ENCODE measurements around the gene B4GALT2. TPM values are rescaled to one million over a fixed set of nuclear protein-coding genes. Genes with fewer than 3 reads are reported as not detected.

Gene B4GALT2
- total and polyA plus RNA-seq, 2 of the 8 experiments (the other 6 are each of a cell fraction or from before 2014, with no cell fraction given): 56.5 to 121 TPM

DNA sequence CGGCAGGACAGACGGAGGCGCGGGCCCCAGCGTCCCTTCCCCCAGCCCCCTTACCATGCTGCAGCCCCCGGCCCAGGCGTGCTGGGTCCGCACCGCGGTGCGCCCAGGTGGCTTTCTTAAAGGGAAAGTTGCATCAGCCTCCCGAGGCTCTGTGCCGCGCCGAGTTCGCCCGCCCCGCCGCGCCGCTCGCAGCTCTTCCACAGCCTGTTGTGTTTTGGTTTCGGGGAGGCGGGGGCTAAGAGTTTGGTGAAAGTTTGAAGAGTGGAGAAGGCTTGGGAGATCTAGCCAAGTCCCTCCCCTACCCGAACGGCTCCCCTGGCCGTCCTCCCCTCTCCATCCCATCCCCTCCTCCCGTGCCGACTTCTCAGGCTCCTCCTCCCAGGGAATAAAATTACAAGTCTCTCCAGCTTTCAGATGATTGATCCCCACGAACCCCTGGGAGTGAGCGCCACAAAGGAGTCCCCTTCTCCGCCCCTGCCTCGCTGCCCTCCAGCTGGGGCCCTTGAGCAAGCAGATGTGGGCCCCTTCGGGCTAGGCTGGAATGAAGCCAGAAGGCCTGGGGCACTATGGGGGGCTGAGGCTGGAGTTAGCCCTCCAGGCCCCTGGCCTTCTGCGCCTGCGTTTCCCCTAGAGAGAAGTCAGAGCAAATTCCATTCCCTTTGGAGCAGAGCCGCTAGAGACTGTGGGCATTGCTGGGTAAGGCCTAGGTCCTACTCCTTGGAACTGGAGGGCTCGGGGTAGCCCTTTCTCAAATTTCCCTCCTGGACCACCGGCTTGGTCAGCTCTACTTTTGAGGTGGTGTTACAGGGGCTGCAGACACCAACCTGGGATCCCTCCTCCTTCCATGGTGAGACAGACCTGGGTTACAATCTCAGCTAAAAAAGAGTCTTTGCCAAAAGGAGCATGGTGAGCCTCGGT, 52.5 kb downstream of the B4GALT2 start, which contains the start of gene SLC6A9 (continued):
- TF ChIP-seq CTBP2 (IDR thresholded peaks at IDR 0.05; ENCODE audit: borderline replicate concordance, insufficient read depth, insufficient read length, low read length) (no peak), CREB1 (IDR thresholded peaks at IDR 0.05) (no peak), PHF8 (conservative IDR thresholded peaks at IDR 0.05; ENCODE audit: low read depth, low read length) (peak; percentile 53; the same call in 1 of the 2 replicates), POLR2A (IDR thresholded peaks at IDR 0.05; ENCODE audit: control extremely low read depth in 1 of 2, low read depth in 2 of 2, low read length in 2 of 2) (peak; percentile 0 to 74), JUND (IDR thresholded peaks at IDR 0.05; ENCODE audit: low read length) (no peak), POLR2AphosphoS5 (IDR thresholded peaks at IDR 0.05; ENCODE audit: low read depth, low read length) (peak; percentile 45; the same call in 1 of the 2 replicates), RXRA (IDR thresholded peaks at IDR 0.05; ENCODE audit: insufficient read depth, low read depth, low read length) (no peak), TBP (IDR thresholded peaks at IDR 0.05; ENCODE audit: low read depth, low read length) (peak; percentile 19; the same call in 1 of the 2 replicates), ASH2L (IDR thresholded peaks at IDR 0.05; ENCODE audit: low read length) (no peak), SIX5 (IDR thresholded peaks at IDR 0.05; ENCODE audit: low read depth, low read length) (no peak), CEBPB (IDR thresholded peaks at IDR 0.05; ENCODE audit: low read depth, low read length) (peak; percentile 76), KDM1A (IDR thresholded peaks at IDR 0.05; ENCODE audit: borderline replicate concordance, low read length) (no peak), TAF1 (IDR thresholded peaks at IDR 0.05; ENCODE audit: low read depth, low read length) (peak; percentile 60; the same call in 1 of the 2 replicates)
- TF ChIP-seq, protein P1, sequence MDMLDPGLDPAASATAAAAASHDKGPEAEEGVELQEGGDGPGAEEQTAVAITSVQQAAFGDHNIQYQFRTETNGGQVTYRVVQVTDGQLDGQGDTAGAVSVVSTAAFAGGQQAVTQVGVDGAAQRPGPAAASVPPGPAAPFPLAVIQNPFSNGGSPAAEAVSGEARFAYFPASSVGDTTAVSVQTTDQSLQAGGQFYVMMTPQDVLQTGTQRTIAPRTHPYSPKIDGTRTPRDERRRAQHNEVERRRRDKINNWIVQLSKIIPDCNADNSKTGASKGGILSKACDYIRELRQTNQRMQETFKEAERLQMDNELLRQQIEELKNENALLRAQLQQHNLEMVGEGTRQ (IDR thresholded peaks at IDR 0.05; ENCODE audit: low read length): no peak
- TF ChIP-seq, protein P2, sequence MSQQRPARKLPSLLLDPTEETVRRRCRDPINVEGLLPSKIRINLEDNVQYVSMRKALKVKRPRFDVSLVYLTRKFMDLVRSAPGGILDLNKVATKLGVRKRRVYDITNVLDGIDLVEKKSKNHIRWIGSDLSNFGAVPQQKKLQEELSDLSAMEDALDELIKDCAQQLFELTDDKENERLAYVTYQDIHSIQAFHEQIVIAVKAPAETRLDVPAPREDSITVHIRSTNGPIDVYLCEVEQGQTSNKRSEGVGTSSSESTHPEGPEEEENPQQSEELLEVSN (IDR thresholded peaks at IDR 0.05): no peak
- TF ChIP-seq, protein P3, sequence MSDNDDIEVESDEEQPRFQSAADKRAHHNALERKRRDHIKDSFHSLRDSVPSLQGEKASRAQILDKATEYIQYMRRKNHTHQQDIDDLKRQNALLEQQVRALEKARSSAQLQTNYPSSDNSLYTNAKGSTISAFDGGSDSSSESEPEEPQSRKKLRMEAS (IDR thresholded peaks at IDR 0.05): peak; percentile 77
- TF ChIP-seq, protein P4, sequence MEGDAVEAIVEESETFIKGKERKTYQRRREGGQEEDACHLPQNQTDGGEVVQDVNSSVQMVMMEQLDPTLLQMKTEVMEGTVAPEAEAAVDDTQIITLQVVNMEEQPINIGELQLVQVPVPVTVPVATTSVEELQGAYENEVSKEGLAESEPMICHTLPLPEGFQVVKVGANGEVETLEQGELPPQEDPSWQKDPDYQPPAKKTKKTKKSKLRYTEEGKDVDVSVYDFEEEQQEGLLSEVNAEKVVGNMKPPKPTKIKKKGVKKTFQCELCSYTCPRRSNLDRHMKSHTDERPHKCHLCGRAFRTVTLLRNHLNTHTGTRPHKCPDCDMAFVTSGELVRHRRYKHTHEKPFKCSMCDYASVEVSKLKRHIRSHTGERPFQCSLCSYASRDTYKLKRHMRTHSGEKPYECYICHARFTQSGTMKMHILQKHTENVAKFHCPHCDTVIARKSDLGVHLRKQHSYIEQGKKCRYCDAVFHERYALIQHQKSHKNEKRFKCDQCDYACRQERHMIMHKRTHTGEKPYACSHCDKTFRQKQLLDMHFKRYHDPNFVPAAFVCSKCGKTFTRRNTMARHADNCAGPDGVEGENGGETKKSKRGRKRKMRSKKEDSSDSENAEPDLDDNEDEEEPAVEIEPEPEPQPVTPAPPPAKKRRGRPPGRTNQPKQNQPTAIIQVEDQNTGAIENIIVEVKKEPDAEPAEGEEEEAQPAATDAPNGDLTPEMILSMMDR (IDR thresholded peaks at IDR 0.05; ENCODE audit: control extremely low read depth in 1 of 3, insufficient read depth in 1 of 3, low read depth in 1 of 3, low read length in 3 of 3): no peak
- TF ChIP-seq, protein P5, sequence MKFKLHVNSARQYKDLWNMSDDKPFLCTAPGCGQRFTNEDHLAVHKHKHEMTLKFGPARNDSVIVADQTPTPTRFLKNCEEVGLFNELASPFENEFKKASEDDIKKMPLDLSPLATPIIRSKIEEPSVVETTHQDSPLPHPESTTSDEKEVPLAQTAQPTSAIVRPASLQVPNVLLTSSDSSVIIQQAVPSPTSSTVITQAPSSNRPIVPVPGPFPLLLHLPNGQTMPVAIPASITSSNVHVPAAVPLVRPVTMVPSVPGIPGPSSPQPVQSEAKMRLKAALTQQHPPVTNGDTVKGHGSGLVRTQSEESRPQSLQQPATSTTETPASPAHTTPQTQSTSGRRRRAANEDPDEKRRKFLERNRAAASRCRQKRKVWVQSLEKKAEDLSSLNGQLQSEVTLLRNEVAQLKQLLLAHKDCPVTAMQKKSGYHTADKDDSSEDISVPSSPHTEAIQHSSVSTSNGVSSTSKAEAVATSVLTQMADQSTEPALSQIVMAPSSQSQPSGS (IDR thresholded peaks at IDR 0.05; ENCODE audit: low read length): no peak

All from H1 (cell line).